Measurements from ENCODE around the gene NEURL2.

Gene NEURL2, protein sequence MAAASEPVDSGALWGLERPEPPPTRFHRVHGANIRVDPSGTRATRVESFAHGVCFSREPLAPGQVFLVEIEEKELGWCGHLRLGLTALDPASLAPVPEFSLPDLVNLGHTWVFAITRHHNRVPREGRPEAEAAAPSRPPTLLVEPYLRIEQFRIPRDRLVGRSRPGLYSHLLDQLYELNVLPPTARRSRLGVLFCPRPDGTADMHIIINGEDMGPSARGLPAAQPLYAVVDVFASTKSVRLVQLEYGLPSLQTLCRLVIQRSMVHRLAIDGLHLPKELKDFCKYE

DNA sequence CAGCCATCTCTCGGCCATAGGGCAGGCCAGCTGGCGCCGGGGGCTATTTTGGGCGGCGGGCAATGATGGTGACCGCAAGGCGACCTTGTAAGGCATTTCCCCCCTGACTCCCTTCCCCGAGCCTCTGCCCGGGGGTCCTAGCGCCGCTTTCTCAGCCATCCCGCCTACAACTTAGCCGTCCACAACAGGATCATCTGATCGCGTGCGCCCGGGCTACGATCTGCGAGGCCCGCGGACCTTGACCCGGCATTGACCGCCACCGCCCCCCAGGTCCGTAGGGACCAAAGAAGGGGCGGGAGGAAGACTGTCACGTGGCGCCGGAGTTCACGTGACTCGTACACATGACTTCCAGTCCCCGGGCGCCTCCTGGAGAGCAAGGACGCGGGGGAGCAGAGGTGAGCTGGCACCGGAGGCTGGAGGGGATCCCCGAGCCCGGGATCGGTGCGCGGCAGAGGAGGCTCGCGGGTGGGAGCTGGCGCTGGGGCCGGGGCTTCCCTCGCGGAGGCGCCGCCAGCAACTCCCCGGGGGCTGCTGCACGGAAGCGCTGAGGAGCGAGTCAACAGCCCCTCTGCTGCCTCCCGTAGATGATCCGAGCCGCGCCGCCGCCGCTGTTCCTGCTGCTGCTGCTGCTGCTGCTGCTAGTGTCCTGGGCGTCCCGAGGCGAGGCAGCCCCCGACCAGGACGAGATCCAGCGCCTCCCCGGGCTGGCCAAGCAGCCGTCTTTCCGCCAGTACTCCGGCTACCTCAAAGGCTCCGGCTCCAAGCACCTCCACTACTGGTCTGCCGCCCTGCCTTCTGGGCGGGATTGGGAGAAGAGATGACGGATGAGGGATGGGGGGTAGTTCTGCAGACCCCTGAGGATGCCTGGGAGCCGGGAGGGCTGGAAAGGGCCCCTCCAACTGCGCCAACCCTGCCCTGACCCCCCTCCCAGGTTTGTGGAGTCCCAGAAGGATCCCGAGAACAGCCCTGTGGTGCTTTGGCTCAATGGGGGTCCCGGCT is at the start of gene NEURL2, which contains the start of gene CTSA:
NEURL2 (minus strand) TSS at position 224 of the 999 bp plus-strand sequence; CDS start at position 7, 217 bp downstream.
CTSA (plus strand) TSS at position 351 of the 999 bp plus-strand sequence; CDS start at position 585, 234 bp downstream.
- TF ChIP-seq RARB (CRISPR knock-in tag; IDR thresholded peaks at IDR 0.05) (no peak), OSR1 (CRISPR knock-in tag; IDR thresholded peaks at IDR 0.05) (no peak), ZC3H10 (CRISPR knock-in tag; IDR thresholded peaks at IDR 0.05) (no peak), CSDC2 (CRISPR knock-in tag; IDR thresholded peaks at IDR 0.05) (no peak), ZNF8 (CRISPR knock-in tag; IDR thresholded peaks at IDR 0.05) (no peak), ZFP3 (CRISPR knock-in tag; IDR thresholded peaks at IDR 0.05) (0 out of 2 replicates have a peak, but pooled peaks have one; percentile 8), GLIS3 (CRISPR knock-in tag; IDR thresholded peaks at IDR 0.05) (0 out of 2 replicates have a peak, but pooled peaks have one; percentile 24), ZFP30 (CRISPR knock-in tag; IDR thresholded peaks at IDR 0.05) (no peak), ZNF565 (CRISPR knock-in tag; conservative IDR thresholded peaks at IDR 0.05; ENCODE audit: low read depth) (no peak), ISL1 (CRISPR knock-in tag; IDR thresholded peaks at IDR 0.05) (no peak), SNAI2 (CRISPR knock-in tag; IDR thresholded peaks at IDR 0.05) (no peak), TCF4 (CRISPR knock-in tag; IDR thresholded peaks at IDR 0.05; ENCODE audit: borderline replicate concordance) (no peak), BACH2 (CRISPR knock-in tag; IDR thresholded peaks at IDR 0.05; ENCODE audit: borderline replicate concordance) (no peak)
- TF ChIP-seq, protein P1, sequence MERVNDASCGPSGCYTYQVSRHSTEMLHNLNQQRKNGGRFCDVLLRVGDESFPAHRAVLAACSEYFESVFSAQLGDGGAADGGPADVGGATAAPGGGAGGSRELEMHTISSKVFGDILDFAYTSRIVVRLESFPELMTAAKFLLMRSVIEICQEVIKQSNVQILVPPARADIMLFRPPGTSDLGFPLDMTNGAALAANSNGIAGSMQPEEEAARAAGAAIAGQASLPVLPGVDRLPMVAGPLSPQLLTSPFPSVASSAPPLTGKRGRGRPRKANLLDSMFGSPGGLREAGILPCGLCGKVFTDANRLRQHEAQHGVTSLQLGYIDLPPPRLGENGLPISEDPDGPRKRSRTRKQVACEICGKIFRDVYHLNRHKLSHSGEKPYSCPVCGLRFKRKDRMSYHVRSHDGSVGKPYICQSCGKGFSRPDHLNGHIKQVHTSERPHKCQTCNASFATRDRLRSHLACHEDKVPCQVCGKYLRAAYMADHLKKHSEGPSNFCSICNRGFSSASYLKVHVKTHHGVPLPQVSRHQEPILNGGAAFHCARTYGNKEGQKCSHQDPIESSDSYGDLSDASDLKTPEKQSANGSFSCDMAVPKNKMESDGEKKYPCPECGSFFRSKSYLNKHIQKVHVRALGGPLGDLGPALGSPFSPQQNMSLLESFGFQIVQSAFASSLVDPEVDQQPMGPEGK (CRISPR knock-in tag; IDR thresholded peaks at IDR 0.05; ENCODE audit: borderline replicate concordance): peak; percentile 78
- TF ChIP-seq, protein P2, sequence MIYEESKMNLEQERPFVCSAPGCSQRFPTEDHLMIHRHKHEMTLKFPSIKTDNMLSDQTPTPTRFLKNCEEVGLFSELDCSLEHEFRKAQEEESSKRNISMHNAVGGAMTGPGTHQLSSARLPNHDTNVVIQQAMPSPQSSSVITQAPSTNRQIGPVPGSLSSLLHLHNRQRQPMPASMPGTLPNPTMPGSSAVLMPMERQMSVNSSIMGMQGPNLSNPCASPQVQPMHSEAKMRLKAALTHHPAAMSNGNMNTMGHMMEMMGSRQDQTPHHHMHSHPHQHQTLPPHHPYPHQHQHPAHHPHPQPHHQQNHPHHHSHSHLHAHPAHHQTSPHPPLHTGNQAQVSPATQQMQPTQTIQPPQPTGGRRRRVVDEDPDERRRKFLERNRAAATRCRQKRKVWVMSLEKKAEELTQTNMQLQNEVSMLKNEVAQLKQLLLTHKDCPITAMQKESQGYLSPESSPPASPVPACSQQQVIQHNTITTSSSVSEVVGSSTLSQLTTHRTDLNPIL (CRISPR knock-in tag; IDR thresholded peaks at IDR 0.05; ENCODE audit: low read depth): no peak
- TF ChIP-seq, protein P3, sequence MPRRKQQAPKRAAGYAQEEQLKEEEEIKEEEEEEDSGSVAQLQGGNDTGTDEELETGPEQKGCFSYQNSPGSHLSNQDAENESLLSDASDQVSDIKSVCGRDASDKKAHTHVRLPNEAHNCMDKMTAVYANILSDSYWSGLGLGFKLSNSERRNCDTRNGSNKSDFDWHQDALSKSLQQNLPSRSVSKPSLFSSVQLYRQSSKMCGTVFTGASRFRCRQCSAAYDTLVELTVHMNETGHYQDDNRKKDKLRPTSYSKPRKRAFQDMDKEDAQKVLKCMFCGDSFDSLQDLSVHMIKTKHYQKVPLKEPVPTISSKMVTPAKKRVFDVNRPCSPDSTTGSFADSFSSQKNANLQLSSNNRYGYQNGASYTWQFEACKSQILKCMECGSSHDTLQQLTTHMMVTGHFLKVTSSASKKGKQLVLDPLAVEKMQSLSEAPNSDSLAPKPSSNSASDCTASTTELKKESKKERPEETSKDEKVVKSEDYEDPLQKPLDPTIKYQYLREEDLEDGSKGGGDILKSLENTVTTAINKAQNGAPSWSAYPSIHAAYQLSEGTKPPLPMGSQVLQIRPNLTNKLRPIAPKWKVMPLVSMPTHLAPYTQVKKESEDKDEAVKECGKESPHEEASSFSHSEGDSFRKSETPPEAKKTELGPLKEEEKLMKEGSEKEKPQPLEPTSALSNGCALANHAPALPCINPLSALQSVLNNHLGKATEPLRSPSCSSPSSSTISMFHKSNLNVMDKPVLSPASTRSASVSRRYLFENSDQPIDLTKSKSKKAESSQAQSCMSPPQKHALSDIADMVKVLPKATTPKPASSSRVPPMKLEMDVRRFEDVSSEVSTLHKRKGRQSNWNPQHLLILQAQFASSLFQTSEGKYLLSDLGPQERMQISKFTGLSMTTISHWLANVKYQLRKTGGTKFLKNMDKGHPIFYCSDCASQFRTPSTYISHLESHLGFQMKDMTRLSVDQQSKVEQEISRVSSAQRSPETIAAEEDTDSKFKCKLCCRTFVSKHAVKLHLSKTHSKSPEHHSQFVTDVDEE (CRISPR knock-in tag; IDR thresholded peaks at IDR 0.05): no peak
- peak; percentile 80 for ATAC-seq

DNA sequence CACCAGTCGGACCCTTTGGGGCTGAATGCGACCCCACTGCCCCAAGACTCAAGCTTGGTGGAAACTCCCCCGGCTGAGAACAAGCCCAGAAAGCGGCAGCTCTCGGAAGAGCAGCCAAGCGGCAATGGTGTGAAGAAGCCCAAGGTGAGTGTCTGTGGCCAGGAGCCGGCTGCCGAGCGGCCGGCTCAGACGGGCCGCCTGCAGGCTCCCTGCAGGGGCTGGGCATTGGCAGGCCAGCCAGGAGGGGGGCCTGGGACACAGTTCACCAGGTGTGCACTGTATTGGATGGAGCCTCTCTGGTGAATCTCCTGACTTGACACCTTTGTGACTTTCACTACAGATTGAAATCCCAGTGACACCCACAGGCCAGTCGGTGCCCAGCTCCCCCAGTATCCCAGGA is 49.5 kb upstream of the NEURL2 start:
- TF ChIP-seq ZNF565 (CRISPR knock-in tag; conservative IDR thresholded peaks at IDR 0.05; ENCODE audit: low read depth): no peak
- no peak for TF ChIP-seq GLIS3 (CRISPR knock-in tag; IDR thresholded peaks at IDR 0.05)
- TF ChIP-seq ZFP30 (CRISPR knock-in tag; IDR thresholded peaks at IDR 0.05): no peak
- no peak for TF ChIP-seq ZC3H10 (CRISPR knock-in tag; IDR thresholded peaks at IDR 0.05)
- TF ChIP-seq TCF4 (CRISPR knock-in tag; IDR thresholded peaks at IDR 0.05; ENCODE audit: borderline replicate concordance): no peak
- TF ChIP-seq BACH2 (CRISPR knock-in tag; IDR thresholded peaks at IDR 0.05; ENCODE audit: borderline replicate concordance): no peak
- TF ChIP-seq ZNF8 (CRISPR knock-in tag; IDR thresholded peaks at IDR 0.05): no peak
- no peak for ATAC-seq

DNA sequence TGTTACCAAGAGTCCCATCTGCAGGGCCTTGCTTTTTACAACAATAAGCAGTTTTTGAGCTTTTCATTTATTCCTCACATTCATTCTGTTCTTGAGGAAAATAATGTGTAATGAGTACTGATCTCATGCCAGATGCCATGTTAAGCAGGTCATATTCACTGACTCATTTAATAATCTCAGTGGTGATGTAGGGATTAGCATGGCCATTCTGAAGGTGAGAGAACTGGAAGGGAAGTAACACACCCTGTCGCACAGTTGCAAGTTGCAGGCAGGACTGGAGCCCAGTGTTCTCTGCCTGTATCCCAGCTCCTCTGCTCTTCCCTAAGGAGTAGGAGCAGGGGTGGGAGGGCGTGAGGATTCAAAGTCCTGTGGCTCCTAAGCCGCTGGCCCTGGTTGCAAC is 49.0 kb upstream of the NEURL2 start:
- TF ChIP-seq, protein P4, sequence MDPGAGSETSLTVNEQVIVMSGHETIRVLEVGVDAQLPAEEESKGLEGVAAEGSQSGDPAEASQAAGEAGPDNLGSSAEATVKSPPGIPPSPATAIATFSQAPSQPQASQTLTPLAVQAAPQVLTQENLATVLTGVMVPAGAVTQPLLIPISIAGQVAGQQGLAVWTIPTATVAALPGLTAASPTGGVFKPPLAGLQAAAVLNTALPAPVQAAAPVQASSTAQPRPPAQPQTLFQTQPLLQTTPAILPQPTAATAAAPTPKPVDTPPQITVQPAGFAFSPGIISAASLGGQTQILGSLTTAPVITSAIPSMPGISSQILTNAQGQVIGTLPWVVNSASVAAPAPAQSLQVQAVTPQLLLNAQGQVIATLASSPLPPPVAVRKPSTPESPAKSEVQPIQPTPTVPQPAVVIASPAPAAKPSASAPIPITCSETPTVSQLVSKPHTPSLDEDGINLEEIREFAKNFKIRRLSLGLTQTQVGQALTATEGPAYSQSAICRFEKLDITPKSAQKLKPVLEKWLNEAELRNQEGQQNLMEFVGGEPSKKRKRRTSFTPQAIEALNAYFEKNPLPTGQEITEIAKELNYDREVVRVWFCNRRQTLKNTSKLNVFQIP (CRISPR knock-in tag; IDR thresholded peaks at IDR 0.05; ENCODE audit: borderline replicate concordance, low read depth): no peak
- TF ChIP-seq ISL1 (CRISPR knock-in tag; IDR thresholded peaks at IDR 0.05) (no peak), ZFP3 (CRISPR knock-in tag; IDR thresholded peaks at IDR 0.05) (no peak), TOX (CRISPR knock-in tag; IDR thresholded peaks at IDR 0.05; ENCODE audit: borderline replicate concordance) (no peak), RARB (CRISPR knock-in tag; IDR thresholded peaks at IDR 0.05) (no peak), ZNF8 (CRISPR knock-in tag; IDR thresholded peaks at IDR 0.05) (no peak), ZC3H10 (CRISPR knock-in tag; IDR thresholded peaks at IDR 0.05) (no peak), ARNTL (CRISPR knock-in tag; IDR thresholded peaks at IDR 0.05; ENCODE audit: borderline replicate concordance, low read depth) (no peak)
- TF ChIP-seq, protein P5, sequence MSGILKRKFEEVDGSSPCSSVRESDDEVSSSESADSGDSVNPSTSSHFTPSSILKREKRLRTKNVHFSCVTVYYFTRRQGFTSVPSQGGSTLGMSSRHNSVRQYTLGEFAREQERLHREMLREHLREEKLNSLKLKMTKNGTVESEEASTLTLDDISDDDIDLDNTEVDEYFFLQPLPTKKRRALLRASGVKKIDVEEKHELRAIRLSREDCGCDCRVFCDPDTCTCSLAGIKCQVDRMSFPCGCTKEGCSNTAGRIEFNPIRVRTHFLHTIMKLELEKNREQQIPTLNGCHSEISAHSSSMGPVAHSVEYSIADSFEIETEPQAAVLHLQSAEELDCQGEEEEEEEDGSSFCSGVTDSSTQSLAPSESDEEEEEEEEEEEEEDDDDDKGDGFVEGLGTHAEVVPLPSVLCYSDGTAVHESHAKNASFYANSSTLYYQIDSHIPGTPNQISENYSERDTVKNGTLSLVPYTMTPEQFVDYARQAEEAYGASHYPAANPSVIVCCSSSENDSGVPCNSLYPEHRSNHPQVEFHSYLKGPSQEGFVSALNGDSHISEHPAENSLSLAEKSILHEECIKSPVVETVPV (CRISPR knock-in tag; IDR thresholded peaks at IDR 0.05): no peak
- TF ChIP-seq, protein P1 (CRISPR knock-in tag; IDR thresholded peaks at IDR 0.05; ENCODE audit: borderline replicate concordance): no peak
- ATAC-seq: no peak

All from SK-N-SH treated with all-trans-retinoic acid at 6 μM for 48 hours (cell line).